A673 (cell line): ENCODE results near the gene ESR1. TPM values are rescaled to one million over a fixed set of nuclear protein-coding genes. Genes with fewer than 3 reads are reported as not detected.
"Not testable (repeated sequence)": the region's sequence is repeated elsewhere in the genome, so short reads cannot be mapped to it uniquely, and the experiment has no call there.

ENCODE experiments used
- BruUV-seq: library from RNA; stranded (reverse); fragments of 400-500 nt; replicated peaks from 2 replicates; lab custom pipeline; 2021; lab: Mats Ljungman, UMichigan
- CTCF ChIA-PET: fragments of 300-600 bp; sonication (Branson Sonifier 250); formaldehyde crosslinking; loops from one replicate; lab custom pipeline; 2022; ENCODE audit warnings: antibody characterized with exemption; lab: Charles Lee
- POLR2A ChIA-PET: fragments of 300-600 bp; sonication (Branson Sonifier 250); formaldehyde crosslinking; loops from one replicate; lab custom pipeline; 2022; ENCODE audit warnings: antibody characterized with exemption; ENCODE audit not compliant: low non-redundant PET; lab: Charles Lee
- DNase-seq: peaks from one replicate; pipeline ENCODE4 v3.0.0-alpha.2; 2015; ENCODE audit warnings: low spot score
- H3K27ac ChIP-seq: fragments of 200-600 bp; sonication (generic); 2 replicates; pipeline ENCODE4 v1.5.1; 2016; ENCODE audit warnings: mixed run types, low read depth, mild to moderate bottlenecking, mixed read lengths, antibody characterized with exemption, low read length; ENCODE audit not compliant: poor library complexity, severe bottlenecking
- H3K27me3 ChIP-seq: fragments of 200-600 bp; sonication (generic); replicated peaks from 2 replicates; pipeline ENCODE4 v1.6.1; 2017; ENCODE audit warnings: mixed run types, low read depth, mild to moderate bottlenecking, mixed read lengths, antibody characterized with exemption, low read length; ENCODE audit not compliant: insufficient read depth, poor library complexity
- H3K36me3 ChIP-seq: fragments of 200-600 bp; sonication (generic); 2 replicates; pipeline ENCODE4 v1.6.1; 2016; ENCODE audit warnings: mixed run types, mild to moderate bottlenecking, mixed read lengths, antibody characterized with exemption, low read length; ENCODE audit not compliant: insufficient read depth, poor library complexity, severe bottlenecking
- H3K4me1 ChIP-seq: fragments of 200-600 bp; sonication (generic); 2 replicates; pipeline ENCODE4 v1.6.1; 2017; ENCODE audit warnings: mixed run types, mild to moderate bottlenecking, mixed read lengths, antibody characterized with exemption, low read length; ENCODE audit not compliant: insufficient read depth, poor library complexity, severe bottlenecking
- H3K4me3 ChIP-seq: fragments of 200-600 bp; sonication (generic); 2 replicates; pipeline ENCODE4 v1.5.1; 2016; ENCODE audit warnings: low read depth, mixed run types, mild to moderate bottlenecking, mixed read lengths, low read length; ENCODE audit not compliant: poor library complexity, severe bottlenecking
- H3K9me3 ChIP-seq: fragments of 200-600 bp; sonication (generic); 2 replicates; pipeline ENCODE4 v1.6.1; 2016; ENCODE audit warnings: mixed run types, low read depth, mild to moderate bottlenecking, mixed read lengths, antibody characterized with exemption, low read length; ENCODE audit not compliant: poor library complexity, severe bottlenecking
- CTCF ChIP-seq: fragments of 300-800, 200-600 bp; sonication (generic); conservative IDR thresholded peaks from 2 replicates; pipeline ENCODE4 v1.5.1; 2017; ENCODE audit warnings: low read depth, mild to moderate bottlenecking, antibody characterized with exemption, low read length, moderate library complexity, mixed read lengths
- EZH2 ChIP-seq: fragments of 200-600 bp; sonication (generic); IDR thresholded peaks from 2 replicates; pipeline ENCODE4 v1.6.1; 2017; ENCODE audit warnings: borderline replicate concordance, low read depth, mild to moderate bottlenecking, mixed read lengths, antibody characterized with exemption, low read length; ENCODE audit not compliant: poor library complexity, severe bottlenecking
- intact Hi-C: fragments of 100-400 bp; cut with micrococcal nuclease; formaldehyde crosslinking; loops from one replicate; pipeline ENCODE4 v1.10.0; 2022; ENCODE audit not compliant: unreplicated experiment
- total RNA-seq: library from RNA; stranded (reverse); gene quantifications from 2 replicates; pipeline ENCODE4 v1.2.3, GENCODE V29; 2021

ESR1 gene
- total RNA-seq, 1 experiment from 2014 or later = not detected

GRCh38 chr6:151963001-151963400, 155.5 kb downstream of the ESR1 start:
- H3K4me1 ChIP-seq = no peaks in the 10 kb centered on the region
- POLR2A ChIA-PET = no interaction called here
- no peaks in the 10 kb centered on the region for H3K9me3 ChIP-seq
- H3K27ac ChIP-seq = no peak overlapping the region
- CTCF ChIA-PET = no interaction called here
- no peak overlapping the region for H3K4me3 ChIP-seq
- no TSS peak for BruUV-seq
- no peaks in the 10 kb centered on the region for H3K36me3 ChIP-seq
- H3K27me3 ChIP-seq = no peaks in the 10 kb centered on the region
- DNase-seq = no peak
- intact Hi-C loops = no loop called here
- TF ChIP-seq EZH2 (no peak), CTCF (no peak)

GRCh38 chr6:151964412-151964811, 156.9 kb downstream of the ESR1 start:
- H3K4me1 ChIP-seq, DNase-seq, H3K9me3 ChIP-seq, H3K27me3 ChIP-seq, H3K4me3 ChIP-seq, BruUV-seq, H3K27ac ChIP-seq, intact Hi-C loops, H3K36me3 ChIP-seq, POLR2A ChIA-PET, CTCF ChIA-PET: not testable (repeated sequence)

- TF ChIP-seq EZH2 (no peak), CTCF (no peak)
- H3K27me3 ChIP-seq = no peaks in the 10 kb centered on the region
- no peaks in the 10 kb centered on the region for H3K9me3 ChIP-seq
- BruUV-seq = no TSS peak
- H3K36me3 ChIP-seq = no peaks in the 10 kb centered on the region
- DNase-seq = no peak
- intact Hi-C loops = no loop called here
- H3K4me1 ChIP-seq = no peaks in the 10 kb centered on the region
- POLR2A ChIA-PET = no interaction called here
- no peak overlapping the region for H3K4me3 ChIP-seq
- H3K27ac ChIP-seq = no peak overlapping the region
- CTCF ChIA-PET = no interaction called here
These were observed 166.7 kb downstream of the ESR1 start for GRCh38 chr6:151974061-151974617.

DNA sequence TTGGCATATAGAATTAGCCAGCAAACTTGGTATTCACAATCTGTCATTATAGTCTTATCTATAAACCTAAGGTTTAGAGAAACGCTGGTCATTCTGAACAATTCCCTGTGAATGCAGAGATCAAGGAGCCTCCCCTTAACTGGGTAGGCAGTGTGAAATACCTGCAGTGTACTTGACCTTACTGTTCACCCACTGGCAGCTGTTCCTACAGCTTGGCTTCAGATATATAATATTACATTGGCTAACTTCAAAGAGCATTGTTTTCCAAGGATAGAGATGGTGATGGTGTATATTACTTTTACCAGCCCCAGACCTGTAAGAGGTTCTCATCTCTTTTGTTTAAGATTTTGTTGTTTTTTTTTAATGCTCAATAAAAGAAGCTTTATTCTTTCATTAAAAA, 168.3 kb downstream of the ESR1 start:
- DNase-seq = no peak
- BruUV-seq = no TSS peak
- intact Hi-C loops = no loop called here
- Histone ChIP-seq H3K36me3 (no peaks in the 10 kb centered on the region), H3K27ac (no peak overlapping the region), H3K4me1 (no peaks in the 10 kb centered on the region), H3K4me3 (no peak overlapping the region), H3K9me3 (no peaks in the 10 kb centered on the region), H3K27me3 (no peaks in the 10 kb centered on the region)
- TF ChIP-seq EZH2 (no peak), CTCF (no peak)
- ChIA-PET POLR2A (no interaction called here), CTCF (no interaction called here)

DNA sequence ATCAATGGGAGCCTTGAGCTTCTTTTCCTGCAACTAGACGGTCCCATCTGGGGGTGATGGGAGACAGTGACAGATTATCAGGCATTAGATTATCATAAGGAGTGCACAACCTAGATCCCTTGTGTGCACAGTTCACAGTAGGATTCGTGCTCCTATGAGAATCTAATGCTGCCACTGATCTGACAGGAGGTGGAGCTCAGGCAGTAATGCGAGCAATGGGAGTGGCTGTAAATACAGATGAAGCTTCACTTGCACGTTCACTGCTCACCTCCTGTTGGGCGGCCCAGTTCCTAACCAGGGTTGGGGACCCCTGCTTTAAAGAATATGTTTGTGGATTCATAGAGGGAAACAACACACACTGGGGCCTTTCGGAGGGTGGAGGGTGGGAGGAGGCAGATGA, 180.7 kb downstream of the ESR1 start:
- POLR2A ChIA-PET, CTCF ChIA-PET, intact Hi-C loops, H3K36me3 ChIP-seq, H3K27ac ChIP-seq, BruUV-seq, H3K9me3 ChIP-seq, H3K4me3 ChIP-seq, H3K4me1 ChIP-seq, DNase-seq: not testable (repeated sequence)
- H3K27me3 ChIP-seq = peaks cover 22% of the 10 kb centered on the region
